GM18858 (cell line): ENCODE measurements around the gene HES3.

Experiments
- ATAC-seq: cut with Tn5 transposase; IDR thresholded peaks from one replicate; pipeline ENCODE4 v1.9.1; 2021; ENCODE audit not compliant: unreplicated experiment

HES3 gene

DNA sequence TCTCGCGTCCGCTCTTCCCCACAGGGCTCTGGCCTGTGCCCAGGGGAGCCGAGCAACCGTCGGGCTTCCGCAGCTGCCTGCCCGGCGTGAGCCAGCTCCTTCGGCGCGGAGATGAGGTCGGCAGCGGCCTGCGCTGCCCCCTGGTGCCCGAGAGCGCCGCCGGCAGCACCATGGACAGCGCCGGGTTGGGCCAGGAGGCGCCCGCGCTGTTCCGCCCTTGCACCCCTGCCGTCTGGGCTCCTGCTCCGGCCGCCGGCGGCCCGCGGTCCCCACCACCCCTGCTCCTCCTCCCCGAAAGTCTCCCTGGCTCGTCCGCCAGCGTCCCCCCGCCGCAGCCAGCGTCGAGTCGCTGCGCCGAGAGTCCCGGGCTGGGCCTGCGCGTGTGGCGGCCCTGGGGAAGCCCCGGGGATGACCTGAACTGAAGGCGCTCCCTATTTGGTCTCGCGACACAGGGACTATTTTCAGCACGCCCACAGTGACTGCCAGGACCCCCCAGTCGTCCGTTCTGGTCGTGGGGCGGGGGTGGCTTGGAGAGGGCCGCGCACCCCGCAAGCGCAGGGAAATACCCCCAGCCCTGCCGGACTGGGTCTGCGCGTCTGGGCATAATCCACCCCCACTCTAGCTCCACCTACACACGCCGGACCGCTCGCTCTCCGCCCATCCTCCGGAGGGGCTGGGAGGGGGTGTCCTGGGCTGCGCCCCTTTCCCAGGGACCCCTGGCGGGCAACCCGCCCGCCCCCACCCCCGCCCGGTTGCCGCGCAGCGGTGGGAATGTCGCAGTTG lies 1.3 kb downstream of the HES3 start:
- no peak for ATAC-seq

DNA sequence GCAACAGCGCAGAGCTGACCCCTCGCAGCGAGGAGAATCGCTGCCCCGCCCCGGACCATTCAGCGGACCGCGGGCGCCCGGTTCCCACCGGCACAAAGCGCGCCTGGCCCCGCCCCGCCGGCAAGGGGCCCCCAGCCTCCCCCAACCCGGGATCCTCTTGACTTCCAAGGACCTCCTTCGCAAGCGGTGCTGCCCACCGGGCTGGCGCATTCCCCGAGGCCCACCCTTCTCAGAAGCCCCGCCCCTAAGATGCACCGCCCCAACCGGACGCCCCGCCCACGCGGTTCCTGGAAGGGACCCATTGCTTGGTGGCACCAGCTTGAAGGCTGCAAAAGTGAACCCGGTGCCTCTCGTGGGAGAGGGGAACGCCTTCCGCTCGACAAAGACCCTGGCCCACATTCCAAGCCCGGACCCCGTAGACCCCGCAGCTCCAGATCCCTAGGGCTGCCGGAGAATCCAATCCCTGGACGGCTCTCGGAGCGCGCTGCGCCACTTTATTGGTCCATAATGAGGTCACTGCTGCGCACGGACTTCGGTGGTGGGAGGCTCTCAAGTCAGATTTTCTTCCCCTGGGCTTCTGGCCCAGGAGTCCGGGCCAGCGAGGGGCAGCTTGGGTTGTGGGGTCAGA lies 2.0 kb downstream of the HES3 start:
- ATAC-seq = no peak

GRCh38 chr1:6246497-6247467 lies 2.8 kb downstream of the HES3 start:
- no peak for ATAC-seq

GRCh38 chr1:6247651-6248050 lies 3.7 kb downstream of the HES3 start:
- no peak for ATAC-seq

- ATAC-seq = no peak
Observed at GRCh38 chr1:6248161-6248776, 4.3 kb downstream of the HES3 start.

GRCh38 chr1:6248932-6249738 lies 5.2 kb downstream of the HES3 start:
- ATAC-seq = no peak

DNA sequence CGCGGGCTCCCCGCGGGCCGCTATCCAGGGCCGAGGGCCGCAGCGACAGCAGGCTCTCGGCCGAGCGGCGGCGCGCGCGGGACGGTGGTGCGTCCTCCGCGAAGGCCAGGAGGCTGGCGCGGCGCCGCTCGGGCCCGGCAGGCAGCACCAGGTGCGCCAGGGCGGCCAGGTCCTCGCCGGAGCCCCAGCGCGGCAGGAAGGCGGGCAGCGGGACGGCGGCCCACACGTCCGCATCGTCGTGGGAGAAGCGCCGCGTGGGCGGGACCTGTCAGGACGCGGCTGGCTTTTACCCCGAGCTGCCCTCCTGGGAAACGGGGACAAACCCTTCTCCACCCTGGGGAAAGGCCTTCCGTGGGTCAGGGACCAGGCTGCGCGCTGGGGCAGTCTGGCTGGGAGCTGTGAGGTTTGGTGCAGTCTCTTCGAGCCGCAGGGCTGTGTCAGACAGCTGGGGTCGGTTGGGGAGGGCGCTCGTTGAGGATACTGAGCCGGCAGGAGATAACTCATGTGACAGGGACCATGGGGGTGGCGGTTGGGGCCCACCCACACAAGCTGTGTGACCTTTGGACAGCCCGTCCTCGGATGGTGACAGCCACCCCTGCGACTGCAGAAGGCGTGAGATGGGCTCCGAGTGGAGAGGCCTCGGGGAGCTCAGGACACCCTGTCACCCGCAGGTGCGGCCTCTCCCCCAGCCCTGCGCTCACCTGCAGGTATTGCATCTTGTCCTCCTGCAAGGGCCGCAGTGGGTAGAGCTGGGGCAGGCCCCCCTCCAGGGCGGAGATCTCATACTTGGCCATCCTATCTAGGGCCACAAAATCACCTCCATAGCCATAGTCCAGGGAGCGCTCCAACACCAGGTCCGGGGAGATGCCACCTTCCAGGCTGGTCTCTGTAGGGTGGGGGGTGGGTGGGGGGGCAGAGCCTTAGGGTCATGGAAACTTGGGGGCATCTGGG lies 6.0 kb downstream of the HES3 start:
- no peak for ATAC-seq

DNA sequence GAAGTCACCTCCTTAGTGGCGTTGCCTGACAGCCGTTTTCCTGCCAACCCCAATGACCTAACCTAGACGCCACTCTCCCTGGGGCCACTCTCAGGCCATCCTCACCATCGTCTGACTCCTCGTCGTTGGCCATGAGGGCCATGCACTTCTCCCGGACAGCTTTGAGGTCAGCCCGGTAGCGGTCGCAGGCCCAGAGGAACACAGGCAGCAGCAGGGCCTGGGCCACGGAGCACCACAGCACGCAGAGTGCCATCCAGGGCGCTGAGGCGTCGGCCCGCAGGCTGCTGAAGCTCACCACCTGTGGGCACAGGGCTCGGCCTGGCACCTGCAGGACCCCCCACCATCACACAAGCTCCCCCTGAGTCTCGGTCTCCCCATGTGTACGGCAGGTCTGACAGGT lies 7.3 kb downstream of the HES3 start:
- ATAC-seq = no peak

- ATAC-seq = no peak
Observed at GRCh38 chr1:6251681-6252373, 7.8 kb downstream of the HES3 start.

GRCh38 chr1:6252374-6252710 lies 8.4 kb downstream of the HES3 start:
- no peak for ATAC-seq

GRCh38 chr1:6253380-6253779 lies 9.4 kb downstream of the HES3 start:
- no peak for ATAC-seq

DNA sequence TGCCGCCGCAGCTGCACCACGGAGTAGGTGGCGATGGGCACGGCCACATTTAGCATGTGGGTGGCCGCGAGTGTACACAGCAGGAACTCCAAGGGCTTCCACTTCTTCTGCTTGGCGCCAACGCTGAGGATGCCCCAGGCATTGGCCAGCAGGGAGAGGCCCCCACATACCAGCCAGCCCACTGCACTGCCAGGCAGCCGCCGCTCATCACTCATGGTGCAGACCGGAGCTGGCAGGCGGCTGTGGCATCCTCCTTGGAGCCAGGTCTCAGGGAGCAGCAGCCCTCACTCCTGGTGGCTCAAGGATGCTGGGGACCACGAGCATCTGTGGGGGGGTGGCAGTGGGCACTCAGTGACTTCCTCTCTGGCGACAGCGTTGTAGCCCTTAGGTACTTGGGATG lies 10.7 kb downstream of the HES3 start:
- no peak for ATAC-seq

GRCh38 chr1:6256645-6257044 lies 12.7 kb downstream of the HES3 start:
- no peak for ATAC-seq

- no peak for ATAC-seq
Observed at GRCh38 chr1:6257541-6258069, 13.6 kb downstream of the HES3 start.

- ATAC-seq = no peak
Observed at GRCh38 chr1:6258675-6259074, 14.7 kb downstream of the HES3 start.

- ATAC-seq = no peak
Observed at GRCh38 chr1:6259491-6260362, 15.7 kb downstream of the HES3 start.

DNA sequence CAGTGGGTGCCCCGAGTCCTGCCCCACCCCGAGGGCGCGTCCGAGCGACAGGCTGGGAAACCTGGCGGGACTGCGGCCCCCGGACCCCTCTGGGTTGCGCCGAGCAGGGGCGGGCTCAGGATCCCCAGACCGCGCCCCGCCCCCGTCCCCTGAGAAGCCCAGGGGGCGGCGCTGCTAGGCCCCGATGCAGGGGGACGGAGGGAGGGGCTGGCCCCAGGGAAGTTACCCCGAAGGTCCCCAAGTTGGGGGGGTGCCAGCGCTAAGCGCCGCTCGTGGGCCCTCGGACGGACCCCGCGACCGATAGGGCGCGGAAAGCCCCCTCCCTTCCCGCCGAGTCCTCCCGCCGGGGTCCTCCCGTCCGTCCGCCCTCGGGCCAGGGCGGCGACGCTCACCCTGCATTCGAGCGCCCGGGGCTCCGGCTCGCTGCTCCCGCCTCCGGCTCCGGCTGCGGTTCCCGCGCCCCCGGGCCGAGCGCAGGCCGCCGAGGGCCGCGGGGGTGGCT lies 16.5 kb downstream of the HES3 start:
- ATAC-seq = no peak
